Measurements from ENCODE around the gene SERP1. TPM values are rescaled to one million over a fixed set of nuclear protein-coding genes. Genes with fewer than 3 reads are reported as not detected.

SERP1 gene
- total RNA-seq: 94.0 TPM

DNA sequence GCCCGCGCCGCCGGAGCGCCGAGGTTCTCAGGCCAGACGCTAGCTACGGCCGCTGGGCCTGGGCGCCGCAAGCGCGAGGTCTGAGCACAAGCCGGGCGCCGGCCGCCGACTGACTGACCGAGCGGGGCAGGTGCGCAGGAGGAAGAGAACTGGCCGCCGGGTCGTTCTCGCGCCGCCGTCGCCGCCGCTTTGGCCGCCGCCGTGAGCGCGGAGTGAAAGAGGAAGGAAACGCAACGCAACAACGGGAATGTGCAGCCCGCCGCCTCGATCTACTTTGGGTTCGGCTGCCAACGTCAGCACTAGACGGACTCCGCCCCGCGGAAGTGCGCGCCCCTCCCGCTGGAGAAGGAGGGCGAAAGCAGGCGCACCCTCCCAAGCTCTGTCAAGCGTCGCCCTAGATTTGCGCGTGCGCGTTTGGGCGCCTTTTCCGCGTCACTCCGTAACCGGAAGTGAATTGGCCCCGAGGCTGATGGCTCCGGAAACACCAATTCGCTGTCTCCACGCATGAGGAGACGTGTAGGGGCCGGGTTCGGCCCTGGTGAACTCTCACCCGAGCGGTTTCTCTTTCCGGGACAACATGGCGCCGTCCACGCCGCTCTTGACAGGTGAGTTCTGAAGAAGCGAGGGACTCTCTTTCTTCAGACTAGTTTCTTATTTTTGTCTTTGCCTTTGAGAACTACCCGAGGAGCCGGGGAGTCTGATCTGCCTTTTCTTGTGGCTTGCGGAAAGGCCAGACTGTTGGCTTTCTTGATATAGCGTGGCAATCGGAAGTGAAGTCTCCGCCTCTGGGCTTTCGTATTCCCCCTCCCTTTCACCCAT lies at the start of gene SERP1, which contains the start of gene EIF2A:
TSS of gene SERP1 (minus strand) at position 271 of the 819 bp plus-strand sequence. CDS start 361 bp downstream, outside the sequence.
TSS of gene EIF2A (plus strand) at position 562 of the 819 bp plus-strand sequence. CDS start at position 578, 16 bp downstream.
- DNase-seq: peak; percentile 100

DNA sequence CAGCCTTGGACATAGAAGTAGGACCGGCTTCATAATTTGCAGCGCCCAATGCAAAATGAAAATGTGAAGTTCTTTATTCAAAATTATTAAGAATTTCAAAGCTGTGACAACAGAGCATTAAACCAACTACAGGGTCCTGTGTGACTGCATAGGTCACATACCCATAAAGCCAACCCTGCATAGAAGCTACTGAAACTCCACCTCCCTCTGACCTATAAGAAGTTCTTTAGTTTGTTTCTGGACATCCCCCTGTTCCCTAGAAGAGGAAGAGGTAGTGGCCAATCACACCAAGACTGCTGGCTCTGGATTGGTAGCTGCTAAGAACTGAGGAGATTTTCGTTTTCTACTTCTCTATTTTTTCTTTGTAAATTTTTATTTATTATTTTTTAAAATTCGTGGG lies 47.9 kb upstream of the SERP1 start:
- DNase-seq: no peak

GRCh38 chr3:150589759-150590158 lies 43.5 kb upstream of the SERP1 start:
- DNase-seq: no peak

DNA sequence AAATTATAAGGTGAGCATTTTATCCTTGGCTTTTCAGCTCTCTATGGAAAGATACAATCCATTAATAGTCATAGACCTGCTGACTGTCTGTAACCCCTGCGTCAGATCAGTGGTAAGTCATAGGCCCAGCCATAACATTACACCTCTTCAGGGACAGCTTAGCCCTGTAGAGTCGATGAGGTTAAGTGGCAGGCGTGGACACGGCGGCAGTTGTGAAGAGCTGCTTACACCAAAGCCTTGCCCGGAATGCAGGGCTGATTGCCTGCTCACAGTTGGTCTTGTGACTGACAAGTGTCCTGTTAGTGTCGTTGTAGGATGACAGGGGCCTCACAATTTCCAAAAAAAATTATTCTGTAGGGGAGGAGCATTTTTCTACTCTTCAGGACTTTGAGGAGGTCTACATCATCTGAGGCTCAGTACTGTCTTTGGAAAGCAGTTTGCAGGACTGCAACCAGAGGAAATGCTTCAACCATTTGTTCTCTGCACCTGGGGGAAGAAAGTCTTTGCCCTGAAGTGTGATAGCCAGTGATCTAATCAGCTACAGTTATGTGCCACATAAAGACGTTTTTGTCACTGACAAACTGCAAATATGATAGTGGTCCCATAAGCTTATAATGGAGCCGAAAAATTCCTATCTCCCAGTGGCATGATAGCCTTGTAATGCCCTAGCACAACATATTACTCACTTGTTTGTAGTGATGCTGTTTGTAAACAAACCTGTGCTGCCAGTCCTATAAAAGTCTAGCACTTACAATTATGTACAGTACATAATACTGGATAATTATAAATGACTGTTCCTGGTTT lies 41.9 kb upstream of the SERP1 start:
- DNase-seq: peak; percentile 34

- DNase-seq: no peak
Observed at GRCh38 chr3:150583028-150583427, 36.7 kb upstream of the SERP1 start.

- no peak for DNase-seq
Observed at GRCh38 chr3:150582620-150583019, 36.3 kb upstream of the SERP1 start.

DNA sequence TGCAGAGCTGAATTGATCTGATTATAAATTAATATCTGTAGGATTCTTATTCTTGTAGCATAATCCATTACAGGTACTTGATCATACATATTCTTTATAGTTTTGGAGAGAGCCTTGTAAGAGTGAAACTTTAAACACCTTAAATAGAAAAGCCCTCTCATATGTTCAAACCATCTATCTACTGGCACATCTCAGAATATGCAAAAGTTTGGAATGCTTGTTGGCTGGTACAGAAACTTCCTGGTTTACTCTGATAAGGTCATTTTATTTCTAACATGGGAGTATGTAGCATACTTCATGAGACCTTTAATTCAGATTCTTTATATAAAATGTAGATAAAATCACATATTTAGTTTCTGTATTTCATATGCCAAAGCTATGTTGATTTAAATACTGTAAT lies 34.9 kb upstream of the SERP1 start:
- DNase-seq: no peak

- DNase-seq: no peak
Observed at GRCh38 chr3:150577855-150578254, 31.6 kb upstream of the SERP1 start.

DNA sequence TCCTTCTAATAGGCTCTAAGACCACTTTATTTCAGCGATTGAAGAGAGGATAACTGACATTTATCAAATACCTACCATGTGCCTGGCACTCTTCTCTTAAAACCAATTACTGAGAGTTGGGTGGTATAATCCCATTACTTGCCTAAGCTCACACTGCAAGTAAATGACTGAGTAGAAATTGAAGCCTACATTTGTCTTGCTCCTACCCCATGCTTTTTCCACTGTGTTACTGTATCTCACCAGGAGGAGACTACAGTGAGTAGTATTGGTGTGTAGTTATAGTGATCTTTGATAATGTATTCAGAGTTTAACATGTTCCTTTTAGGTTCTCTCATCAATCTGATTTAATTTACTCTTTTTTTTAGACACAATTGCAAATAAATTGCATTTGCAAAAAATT lies 21.0 kb upstream of the SERP1 start:
- DNase-seq: no peak

DNA sequence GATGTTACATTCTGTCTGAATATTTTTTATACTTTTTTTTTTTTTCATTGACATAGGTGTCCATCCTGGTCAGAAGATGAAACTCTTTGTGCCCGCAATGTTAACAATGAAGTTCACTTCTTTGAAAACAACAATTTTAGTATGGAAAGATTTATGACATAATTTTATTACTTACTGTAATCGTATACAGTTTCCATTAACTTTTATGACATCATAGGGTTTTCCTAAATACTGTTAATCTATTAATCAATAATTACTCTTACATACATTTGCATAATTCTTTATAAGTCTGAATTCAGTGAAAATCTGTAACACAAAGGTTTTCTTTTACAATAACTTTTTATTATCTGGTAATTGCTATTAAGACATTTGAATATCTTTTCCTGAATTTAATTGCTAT lies 17.9 kb upstream of the SERP1 start:
- no peak for DNase-seq

DNA sequence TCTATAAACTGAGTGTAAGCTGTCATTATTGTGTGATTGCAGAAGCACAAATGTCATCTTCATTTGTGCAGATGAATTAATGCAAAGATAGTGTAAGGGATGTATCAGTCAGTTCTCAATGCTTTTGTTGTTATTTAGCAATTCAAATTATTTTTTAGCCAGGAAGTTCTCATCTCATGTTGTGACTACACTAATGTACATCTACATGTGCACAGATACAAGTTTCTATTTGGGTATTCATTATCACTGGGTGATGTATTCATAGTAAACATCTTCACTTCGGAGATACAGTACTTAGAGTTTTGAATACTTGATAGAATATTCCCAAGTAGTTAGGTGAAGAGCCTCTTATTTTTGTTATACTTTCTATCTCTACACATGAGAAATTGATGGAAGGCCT lies 11.4 kb upstream of the SERP1 start:
- DNase-seq: no peak

- DNase-seq: no peak
Observed at GRCh38 chr3:150556792-150557191, 10.5 kb upstream of the SERP1 start.

DNA sequence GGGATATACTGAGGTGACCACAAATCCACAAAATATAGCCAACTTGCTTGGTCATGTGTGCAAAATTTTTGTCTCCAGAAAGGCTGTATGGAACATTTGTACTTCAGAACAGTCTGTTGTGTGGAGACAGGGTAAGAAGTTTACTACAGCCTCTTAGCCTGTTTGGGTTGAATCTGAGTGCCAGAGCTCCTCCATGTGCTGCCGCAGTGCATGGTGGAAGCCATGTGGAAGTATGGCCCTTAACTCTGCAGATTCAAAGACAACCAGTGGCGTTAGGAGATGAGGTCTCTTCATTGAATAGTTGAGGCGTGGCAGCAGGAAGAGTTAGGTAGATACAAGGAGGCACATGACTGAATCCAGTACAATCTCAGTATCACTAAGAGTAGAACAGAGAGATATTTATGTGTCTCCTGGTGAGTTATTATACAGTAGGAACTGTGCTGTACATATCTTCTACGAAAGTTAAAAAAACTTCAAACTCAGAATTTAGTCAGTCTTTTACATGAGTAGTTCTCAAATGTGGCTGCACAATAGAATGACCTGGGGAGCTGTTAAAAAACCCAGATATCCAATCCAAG lies 9.7 kb upstream of the SERP1 start:
- no peak for DNase-seq

DNA sequence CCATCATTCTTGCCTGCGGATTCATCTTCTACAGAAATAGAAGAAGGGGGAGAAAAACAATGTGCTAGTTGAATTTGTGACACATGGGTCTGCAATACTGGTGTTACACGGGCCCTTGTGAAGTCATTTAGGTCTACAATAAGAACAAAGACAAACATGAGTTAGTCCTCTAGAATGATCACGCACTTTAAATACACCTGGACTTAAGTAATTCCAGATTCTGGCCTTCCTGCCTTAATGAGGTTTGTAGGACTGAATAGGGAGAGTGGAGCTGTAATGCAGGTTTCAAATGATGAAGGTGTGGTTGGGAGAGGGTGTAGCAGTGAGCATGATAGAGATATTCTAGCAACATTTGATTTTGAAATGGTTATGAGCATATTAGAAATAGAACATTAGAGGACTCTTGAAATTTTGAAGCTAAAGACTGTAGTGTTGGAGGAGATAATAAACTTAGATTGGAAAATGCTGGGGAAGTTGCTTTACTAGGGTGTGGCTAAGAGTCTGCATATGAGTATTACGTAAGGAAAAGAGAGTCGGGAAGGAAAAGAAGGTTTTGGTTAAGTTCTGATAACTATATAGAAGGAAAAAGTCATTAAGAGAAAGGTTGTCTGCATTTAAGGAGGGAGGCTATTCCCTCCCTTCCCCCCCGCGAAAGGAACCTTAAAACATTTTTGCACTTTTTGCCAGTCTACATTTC lies 897 bp upstream of the SERP1 start:
- DNase-seq: no peak

DNA sequence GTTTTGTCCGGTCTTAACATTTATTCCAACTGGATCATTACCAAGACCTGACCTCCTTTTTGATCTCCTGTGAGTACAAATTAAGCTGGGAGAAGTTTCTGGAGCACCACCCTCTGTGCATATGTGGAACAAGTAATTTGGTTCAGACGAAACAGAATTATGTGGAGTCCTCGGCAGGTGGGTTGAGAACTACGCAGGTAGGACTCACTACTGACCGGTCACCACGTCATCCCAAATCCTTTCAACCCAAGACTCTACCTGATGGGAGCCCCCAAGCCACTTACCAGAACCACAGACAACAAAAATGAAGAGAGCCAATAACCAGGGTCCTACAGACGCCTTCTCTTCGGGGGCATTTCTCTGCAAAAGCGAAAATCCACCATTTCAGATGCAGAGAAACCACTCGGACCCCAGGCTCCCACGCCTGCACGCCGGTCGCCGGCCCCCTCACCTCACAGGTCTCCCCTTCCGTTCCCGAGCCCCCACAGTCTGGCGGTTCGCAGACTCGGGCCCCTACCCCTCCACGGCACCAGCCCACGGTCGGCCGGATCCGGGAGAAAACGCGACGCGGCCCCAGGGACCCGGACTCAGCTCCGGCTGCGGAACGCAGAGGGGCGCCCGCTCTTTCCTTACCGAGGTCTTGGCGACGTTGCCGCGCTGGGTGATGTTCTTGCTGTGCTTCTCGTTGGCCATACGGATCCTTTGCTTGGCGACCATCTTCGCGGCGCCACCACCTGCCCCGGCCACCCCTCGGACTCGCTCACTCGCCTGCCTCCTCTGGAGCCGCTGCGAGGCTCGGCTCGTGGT lies 674 bp downstream of the SERP1 start:
- peak; percentile 45 for DNase-seq

DNA sequence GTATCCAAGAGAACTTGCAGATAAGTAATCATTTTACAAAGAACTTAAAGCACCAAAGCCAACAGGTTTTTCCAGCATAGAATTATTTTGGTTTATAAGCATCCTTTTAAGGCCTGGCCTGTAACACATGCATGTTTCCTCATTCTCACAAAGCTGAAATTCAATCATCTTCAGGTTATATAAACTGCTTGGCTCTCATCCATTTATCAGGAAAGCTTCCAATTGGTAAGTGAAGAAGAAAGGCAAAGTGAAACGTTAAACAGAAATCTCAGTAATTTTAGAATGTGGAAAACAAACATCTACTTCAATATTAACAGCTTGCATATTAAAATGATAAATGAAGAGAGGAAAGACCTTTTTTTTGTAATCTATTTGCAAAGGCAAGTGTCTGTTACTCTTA lies 1.6 kb downstream of the SERP1 start:
- peak; percentile 28 for DNase-seq

- DNase-seq: no peak
Observed at GRCh38 chr3:150544041-150544440, 2.3 kb downstream of the SERP1 start.

GRCh38 chr3:150543531-150543930 lies 2.8 kb downstream of the SERP1 start:
- DNase-seq: no peak

- no peak for DNase-seq
Observed at GRCh38 chr3:150543128-150543527, 3.2 kb downstream of the SERP1 start.

GRCh38 chr3:150540991-150541390 lies 5.3 kb downstream of the SERP1 start:
- DNase-seq: no peak

DNA sequence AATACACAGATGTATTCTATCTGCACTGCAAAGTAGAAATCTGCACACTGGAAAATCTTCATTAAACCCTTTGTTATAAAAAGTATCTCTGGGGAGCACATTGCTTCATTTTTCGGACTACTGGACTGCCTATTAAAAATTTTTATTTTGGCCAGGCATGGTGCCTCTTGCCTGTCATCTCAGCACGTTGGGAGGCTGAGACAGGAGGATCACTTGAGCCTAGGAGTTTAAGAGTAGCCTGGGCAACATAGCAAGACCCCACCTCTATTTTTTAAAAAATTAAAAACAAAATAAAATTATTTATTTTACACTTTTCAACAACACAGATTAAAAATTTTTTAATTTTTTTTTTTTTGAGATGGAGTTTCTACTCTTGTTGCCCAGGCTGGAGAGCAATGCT lies 6.0 kb downstream of the SERP1 start:
- no peak for DNase-seq

Measured in tongue (tissue), 2 donors.